Measurements from ENCODE around the gene KLK8. TPM values are rescaled to one million over a fixed set of nuclear protein-coding genes. Genes with fewer than 3 reads are reported as not detected.

Gene KLK8
- total and polyA plus RNA-seq, 2 donors (not counting 1 experiment from before 2014, with no cell fraction given) = not detected

GRCh38 chr19:51000981-51001380, 423 bp downstream of the KLK8 start:
- no peaks in the 10 kb centered on the region for H3K79me2 ChIP-seq (ENCODE audit: control insufficient read depth, insufficient read depth, low read length)
- H3K27ac Mint-ChIP-seq = no peak overlapping the region
- no peak overlapping the region for H3K9ac ChIP-seq (ENCODE audit: low read length)
- H3K4me2 ChIP-seq (replicated peaks; ENCODE audit: low read depth, low read length, poor library complexity, severe bottlenecking) = no peak overlapping the region
- H2AFZ ChIP-seq (ENCODE audit: insufficient read depth, low read depth, low read length, poor library complexity, severe bottlenecking) = no peak overlapping the region
- peaks cover 0 to 29% (median 0%) of the 10 kb centered on the region in 3 donors for H3K9me3 ChIP-seq (ENCODE audit: control extremely low read depth in 1 of 3, control insufficient read depth in 2 of 3, insufficient read depth in 1 of 3, low read length in 2 of 3)
- intact Hi-C loops (cut with micrococcal nuclease) = no loop called here
- peaks cover 0 to 28% (median 2%) of the 10 kb centered on the region in 4 experiments for H3K27me3 ChIP-seq (replicated peaks in 1 of 4; ENCODE audit: control extremely low read depth in 1 of 4, control insufficient read depth in 3 of 4, insufficient read depth in 4 of 4, low read length in 3 of 4)
- no peaks in the 10 kb centered on the region for H3K4me1 Mint-ChIP-seq
- WGBS (ENCODE audit: insufficient coverage) = 34% methylated on average over 13 of the region's 16 CpGs
- ATAC-seq (ENCODE audit: low read depth) = no peak
- H4K20me1 ChIP-seq (ENCODE audit: control insufficient read depth, insufficient read depth, low read length, poor library complexity, severe bottlenecking) = no peaks in the 10 kb centered on the region
- peaks cover 33% of the 10 kb centered on the region for H3K27me3 Mint-ChIP-seq
- no peak overlapping the region for H3K27ac ChIP-seq (ENCODE audit: low read length in 2 of 2)
- H3K9me3 Mint-ChIP-seq (ENCODE audit: insufficient read depth) = no peaks in the 10 kb centered on the region
- TF ChIP-seq CTCF (IDR thresholded peaks at IDR 0.05) (no peak), EZH2 (IDR thresholded peaks at IDR 0.05; ENCODE audit: borderline replicate concordance, insufficient read depth, low read depth, low read length, poor library complexity, severe bottlenecking) (no peak)
- CTCF ChIA-PET = no interaction called here
- H3K4me1 ChIP-seq (ENCODE audit: control insufficient read depth in 2 of 2, insufficient read depth in 2 of 2, low read length in 2 of 2) = no peaks in the 10 kb centered on the region
- no peaks in the 10 kb centered on the region for H3K36me3 ChIP-seq (replicated peaks in 1 of 2; ENCODE audit: control extremely low read depth in 1 of 2, control insufficient read depth in 1 of 2, extremely low read depth in 1 of 2, insufficient read depth in 2 of 2, low read length in 1 of 2)
- no peak for DNase-seq
- POLR2A ChIA-PET = no interaction called here
- H3K4me3 Mint-ChIP-seq = no peak overlapping the region
- H3K4me3 ChIP-seq (ENCODE audit: control extremely low read depth in 1 of 5, extremely low read depth in 1 of 5, insufficient read depth in 1 of 5, low read depth in 2 of 5, low read length in 4 of 5) = no peak overlapping the region

- Mint-ChIP-seq H3K9me3 (ENCODE audit: insufficient read depth) (no peaks in the 10 kb centered on the region), H3K27me3 (peaks cover 33% of the 10 kb centered on the region), H3K27ac (no peak overlapping the region), H3K4me1 (no peaks in the 10 kb centered on the region), H3K4me3 (no peak overlapping the region)
- Histone ChIP-seq H3K36me3 (replicated peaks in 1 of 2; ENCODE audit: control extremely low read depth in 1 of 2, control insufficient read depth in 1 of 2, extremely low read depth in 1 of 2, insufficient read depth in 2 of 2, low read length in 1 of 2) (no peaks in the 10 kb centered on the region), H3K9me3 (ENCODE audit: control extremely low read depth in 1 of 3, control insufficient read depth in 2 of 3, insufficient read depth in 1 of 3, low read length in 2 of 3) (peaks cover 0 to 29% (median 0%) of the 10 kb centered on the region in 3 donors), H4K20me1 (ENCODE audit: control insufficient read depth, insufficient read depth, low read length, poor library complexity, severe bottlenecking) (no peaks in the 10 kb centered on the region), H3K4me1 (ENCODE audit: control insufficient read depth in 2 of 2, insufficient read depth in 2 of 2, low read length in 2 of 2) (no peaks in the 10 kb centered on the region), H3K9ac (ENCODE audit: low read length) (no peak overlapping the region), H3K4me2 (replicated peaks; ENCODE audit: low read depth, low read length, poor library complexity, severe bottlenecking) (no peak overlapping the region), H2AFZ (ENCODE audit: insufficient read depth, low read depth, low read length, poor library complexity, severe bottlenecking) (no peak overlapping the region), H3K27me3 (replicated peaks in 1 of 4; ENCODE audit: control extremely low read depth in 1 of 4, control insufficient read depth in 3 of 4, insufficient read depth in 4 of 4, low read length in 3 of 4) (peaks cover 0 to 28% (median 2%) of the 10 kb centered on the region in 4 experiments), H3K79me2 (ENCODE audit: control insufficient read depth, insufficient read depth, low read length) (no peaks in the 10 kb centered on the region), H3K27ac (ENCODE audit: low read length in 2 of 2) (no peak overlapping the region), H3K4me3 (ENCODE audit: control extremely low read depth in 1 of 5, extremely low read depth in 1 of 5, insufficient read depth in 1 of 5, low read depth in 2 of 5, low read length in 4 of 5) (no peak overlapping the region)
- CTCF ChIA-PET = no interaction called here
- no peak for DNase-seq
- intact Hi-C loops (cut with micrococcal nuclease) = no loop called here
- POLR2A ChIA-PET = no interaction called here
- WGBS (ENCODE audit: insufficient coverage) = 94% methylated on average over 9 of the region's 10 CpGs
- TF ChIP-seq CTCF (IDR thresholded peaks at IDR 0.05) (no peak), EZH2 (IDR thresholded peaks at IDR 0.05; ENCODE audit: borderline replicate concordance, insufficient read depth, low read depth, low read length, poor library complexity, severe bottlenecking) (no peak)
- no peak for ATAC-seq (ENCODE audit: low read depth)
Observed at GRCh38 chr19:51000426-51000825, 978 bp downstream of the KLK8 start.
